ENCODE results near the gene AGRP. TPM values are rescaled to one million over a fixed set of nuclear protein-coding genes. Genes with fewer than 3 reads are reported as not detected.
"Not testable (repeated sequence)": the region's sequence is repeated elsewhere in the genome, so short reads cannot be mapped to it uniquely, and the experiment has no call there.

The AGRP gene
- total RNA-seq, 1 experiment from 2014 or later = not detected

DNA sequence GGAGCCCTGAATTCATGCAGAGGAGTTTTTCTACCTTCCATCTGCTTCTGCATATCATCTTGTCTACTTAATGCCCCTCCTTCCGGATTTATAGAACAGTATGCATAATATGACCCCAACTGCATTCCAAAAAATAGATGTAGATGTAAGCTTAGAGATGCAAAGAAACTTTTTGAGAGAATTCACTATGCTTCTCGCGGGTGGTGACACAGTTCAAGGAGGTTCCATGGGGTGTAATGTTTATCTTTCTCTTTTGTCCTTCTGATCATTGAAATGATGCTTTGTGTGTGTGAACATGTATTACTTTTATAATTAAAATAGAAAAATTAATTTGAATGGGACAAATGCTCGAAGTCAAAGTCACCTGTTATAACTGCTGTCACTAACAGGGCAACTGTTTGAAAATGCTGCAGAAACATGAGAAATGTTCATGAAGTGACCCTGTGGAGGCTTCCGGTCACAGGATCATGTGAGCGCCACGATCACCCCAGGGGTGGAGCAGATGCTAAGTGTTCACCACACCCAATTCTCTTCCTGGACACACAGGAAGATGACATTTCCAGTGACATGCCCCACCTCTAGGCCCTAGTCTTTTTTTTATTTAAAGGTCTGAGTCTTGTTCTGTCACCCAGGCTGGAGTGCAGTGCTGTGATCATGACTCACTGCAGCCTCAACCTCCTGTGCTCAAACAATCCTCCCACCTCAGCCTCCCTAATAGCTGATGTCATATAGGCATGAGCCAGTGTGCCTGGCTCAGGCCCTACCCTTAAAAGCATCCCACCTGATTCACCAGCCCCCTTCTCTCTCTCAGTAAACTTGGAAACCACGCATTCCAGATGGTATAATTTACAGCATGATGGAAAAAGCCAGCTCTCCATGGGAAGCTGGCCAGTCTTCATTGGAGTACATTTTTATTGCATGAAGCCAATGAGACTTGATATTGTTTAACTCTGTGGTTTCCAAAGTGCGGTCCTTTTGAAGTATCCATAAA lies 21.0 kb upstream of the AGRP start:
- no peak for DNase-seq (ENCODE audit: low spot score)

- no peak for DNase-seq (ENCODE audit: low spot score)
These were observed 15.8 kb upstream of the AGRP start for GRCh38 chr16:67499106-67499505.

GRCh38 chr16:67490335-67491096 lies 7.2 kb upstream of the AGRP start:
- no peak for DNase-seq (ENCODE audit: low spot score)

- no peak for DNase-seq (ENCODE audit: low spot score)
These were observed 6.2 kb upstream of the AGRP start for GRCh38 chr16:67489401-67490083.

DNA sequence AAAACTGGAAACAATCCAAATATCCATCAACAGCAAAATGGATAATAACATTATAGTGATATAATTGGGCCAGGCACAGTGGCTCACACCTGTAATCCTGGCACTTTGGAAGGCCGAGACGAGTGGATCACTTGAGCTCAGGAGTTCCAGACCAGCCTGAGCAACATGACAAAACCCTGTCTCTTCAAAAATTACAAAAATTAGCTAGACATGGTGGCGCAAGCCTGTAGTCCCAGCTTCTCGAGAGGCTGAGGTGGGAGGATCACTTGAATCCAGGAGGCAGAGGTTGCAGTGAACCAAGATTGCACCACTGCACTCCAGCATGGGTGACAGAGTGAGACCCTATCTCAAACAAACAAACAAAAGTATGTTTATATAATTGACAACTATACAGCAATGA lies 4.2 kb upstream of the AGRP start:
- not testable (repeated sequence) for DNase-seq (ENCODE audit: low spot score)

DNA sequence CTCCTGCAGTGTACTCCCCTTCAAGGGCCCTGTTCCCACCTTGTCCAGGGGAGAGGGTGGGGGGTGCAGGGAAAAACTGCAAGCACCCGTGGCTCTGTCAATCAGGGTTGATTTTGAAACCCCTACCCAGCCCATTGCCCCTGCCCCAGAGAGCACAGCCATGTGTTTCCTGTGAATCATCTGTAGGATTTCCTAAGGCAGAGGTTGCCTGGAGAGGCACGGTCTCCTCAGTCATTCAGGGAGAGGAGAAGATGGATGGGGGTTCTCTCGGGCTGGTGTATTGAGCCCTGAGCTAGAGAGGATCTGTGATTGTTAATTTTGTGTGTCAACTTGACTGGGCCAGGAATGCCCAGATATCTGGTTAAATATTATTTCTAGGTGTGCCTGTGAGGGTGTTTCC lies 3.5 kb upstream of the AGRP start:
- DNase-seq (ENCODE audit: low spot score) = no peak

GRCh38 chr16:67483731-67484525 lies 581 bp upstream of the AGRP start:
- no peak for DNase-seq (ENCODE audit: low spot score)

DNA sequence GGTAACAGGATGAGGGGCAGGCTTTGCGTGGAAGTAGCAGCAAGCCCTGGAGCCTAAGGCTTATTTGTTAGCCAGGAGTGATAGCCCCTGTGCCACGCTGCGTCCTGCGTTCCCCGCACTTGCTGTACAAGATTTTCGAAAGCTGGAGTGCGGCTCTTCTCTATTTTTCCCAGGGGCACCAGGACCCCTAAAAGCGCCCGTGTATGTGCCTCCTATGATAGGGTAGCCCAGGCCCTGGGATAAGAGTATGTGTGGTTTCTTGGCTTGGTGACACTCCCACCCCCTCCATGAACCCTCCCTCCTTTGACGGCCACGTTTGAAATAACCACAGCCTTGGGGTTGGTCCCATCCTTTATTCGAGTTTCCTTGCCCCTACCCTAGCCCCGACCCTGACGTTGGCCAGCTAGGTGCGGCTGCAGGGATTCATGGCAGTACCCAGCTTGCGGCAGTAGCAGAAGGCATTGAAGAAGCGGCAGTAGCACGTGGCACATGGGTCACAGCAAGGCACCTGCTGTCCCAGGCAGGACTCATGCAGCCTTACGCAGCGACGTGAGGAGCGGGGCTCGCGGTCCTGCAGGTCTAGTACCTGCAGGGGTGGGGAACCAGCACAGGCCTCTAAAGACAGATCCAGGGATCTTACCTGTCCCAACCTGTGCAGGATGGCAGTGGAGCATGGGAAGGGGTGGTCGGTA lies 968 bp downstream of the AGRP start:
- no peak for DNase-seq (ENCODE audit: low spot score)

GRCh38 chr16:67481561-67482232 lies 1.6 kb downstream of the AGRP start:
- DNase-seq (ENCODE audit: low spot score) = no peak

DNA sequence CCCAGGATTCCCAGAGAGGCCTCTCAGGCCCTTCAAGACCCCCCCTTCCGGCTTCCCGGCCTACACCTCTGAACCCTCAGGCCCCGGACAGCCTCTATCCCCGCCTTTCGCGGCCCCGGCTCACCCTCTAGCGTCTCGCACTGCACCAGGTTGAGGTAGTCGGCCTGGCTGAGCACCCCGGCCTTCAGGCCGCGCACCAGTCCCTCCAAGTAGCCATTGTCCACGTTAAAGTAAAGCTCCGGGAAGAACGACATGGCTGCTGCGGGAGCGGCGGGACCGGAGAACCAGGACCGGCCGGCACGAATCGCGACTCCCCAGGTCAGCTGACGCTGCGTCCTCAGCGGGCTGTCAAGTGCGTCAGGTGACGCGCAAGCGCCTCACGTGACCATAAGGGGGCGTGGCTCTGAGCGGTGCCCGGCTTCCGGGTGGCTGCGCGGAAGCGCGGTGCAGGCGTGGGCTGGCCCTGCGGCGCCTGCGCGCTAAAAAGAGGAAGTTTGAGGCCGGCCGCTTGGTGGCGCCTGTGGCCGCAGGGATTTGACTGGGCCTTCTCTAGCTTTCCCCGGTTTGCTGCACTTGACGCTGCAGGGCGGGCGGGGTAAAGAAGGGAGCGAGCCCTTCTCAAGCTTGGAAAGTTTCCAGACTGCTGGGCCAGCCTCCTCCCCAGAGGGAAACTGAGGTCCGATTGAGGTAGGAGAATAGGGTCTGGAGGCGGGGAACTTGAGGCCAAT lies 2.4 kb downstream of the AGRP start, which contains the start of gene ATP6V0D1:
Gene ATP6V0D1 (minus strand): TSS at position 325 of the 728 bp plus-strand sequence. CDS start 71 bp downstream, at position 254.
- peak; percentile 98 for DNase-seq (ENCODE audit: low spot score)

GRCh38 chr16:67477960-67478554 lies 5.3 kb downstream of the AGRP start:
- DNase-seq (ENCODE audit: low spot score) = no peak

- DNase-seq (ENCODE audit: low spot score) = no peak
These were observed 8.5 kb downstream of the AGRP start for GRCh38 chr16:67474551-67475455.

DNA sequence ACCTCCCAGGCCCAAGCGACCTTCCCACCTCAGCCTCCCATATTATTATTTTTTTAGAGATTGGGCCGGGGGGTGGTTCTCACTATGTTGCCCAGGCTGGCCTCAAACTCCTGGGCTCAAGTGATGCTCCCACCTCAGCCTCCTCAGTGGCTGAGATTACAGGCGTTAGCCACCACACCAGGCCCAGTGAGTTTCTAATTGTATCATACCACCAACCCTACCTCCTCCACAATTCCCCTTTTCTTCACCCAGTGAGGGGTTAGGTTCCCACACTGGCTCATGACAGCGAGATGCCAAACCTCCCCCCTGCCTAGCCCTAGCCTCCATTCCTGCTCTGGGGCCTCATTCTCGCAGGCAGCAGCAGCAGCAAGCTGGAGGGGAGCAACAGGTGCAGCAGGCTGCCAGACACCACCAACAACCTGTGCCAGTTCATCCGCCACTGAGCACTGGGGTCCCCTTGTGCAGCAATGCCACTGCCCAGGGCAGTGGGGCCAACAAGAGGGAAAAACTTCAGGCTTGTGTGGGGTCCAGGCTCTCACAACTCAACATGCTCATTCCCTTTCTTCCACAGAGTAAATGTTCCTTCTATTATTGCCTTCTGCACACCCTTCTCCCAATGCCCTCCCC lies 11.5 kb downstream of the AGRP start:
- no peak for DNase-seq (ENCODE audit: low spot score)

GRCh38 chr16:67470359-67470758 lies 13.0 kb downstream of the AGRP start:
- DNase-seq (ENCODE audit: low spot score) = no peak

DNA sequence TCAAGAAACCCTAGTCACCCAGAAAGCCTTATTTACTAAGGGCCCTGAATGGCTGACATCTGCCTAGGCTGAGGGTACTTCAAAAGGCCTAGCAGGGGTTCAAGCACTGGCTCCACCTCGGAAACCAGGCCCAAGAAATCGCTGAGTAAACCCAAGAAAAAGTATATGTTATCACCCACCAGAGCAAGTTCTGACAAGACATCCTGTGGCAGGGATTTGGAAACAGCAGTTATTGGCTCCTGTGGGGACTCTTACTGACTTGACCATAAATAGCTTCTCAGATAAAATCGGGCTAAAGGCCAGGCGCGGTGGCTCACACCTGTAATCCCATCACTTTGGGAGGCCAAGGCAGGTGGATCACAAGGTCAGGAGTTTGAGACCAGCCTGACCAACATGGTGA lies 14.6 kb downstream of the AGRP start:
- no peak for DNase-seq (ENCODE audit: low spot score)

DNA sequence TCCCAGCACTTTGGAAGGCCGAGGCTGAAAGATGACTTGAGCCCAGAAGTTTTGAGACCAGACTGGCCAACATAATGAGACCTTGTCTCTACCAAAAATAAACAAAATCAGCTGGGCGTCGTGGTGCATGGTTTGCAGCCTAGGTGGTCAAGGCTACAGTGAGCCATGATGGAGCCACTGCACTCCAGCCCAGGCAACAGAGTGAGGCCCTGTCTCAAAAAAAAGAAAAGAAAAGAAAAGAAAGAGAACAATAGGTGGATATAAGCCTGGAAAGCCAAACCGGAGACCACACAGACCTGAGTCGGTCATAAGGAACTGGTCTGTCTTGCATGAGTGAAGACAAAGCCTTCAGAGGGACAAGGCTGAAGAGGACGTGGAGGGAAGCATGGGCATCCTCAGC lies 16.8 kb downstream of the AGRP start:
- DNase-seq (ENCODE audit: low spot score) = no peak

GRCh38 chr16:67464565-67464964 lies 18.8 kb downstream of the AGRP start:
- DNase-seq (ENCODE audit: low spot score) = no peak
